ENCODE results near the gene GPR35.

- TF ChIP-seq CTCF (conservative IDR thresholded peaks at IDR 0.05) (no peak), ZFX (IDR thresholded peaks at IDR 0.05) (no peak)
Measured at GRCh38 chr2:240649331-240649730, 24.1 kb downstream of the GPR35 start.
